GM19023 (cell line): ENCODE measurements around the gene NAV1.

ENCODE experiments used
- ATAC-seq: cut with Tn5 transposase; IDR thresholded peaks from one replicate; pipeline ENCODE4 v1.9.1; 2021; ENCODE audit warnings: mild to moderate bottlenecking, moderate library complexity; ENCODE audit not compliant: unreplicated experiment

Gene NAV1

GRCh38 chr1:201525193-201525778 is 13.6 kb upstream of the NAV1 start:
- no peak for ATAC-seq

- ATAC-seq = no peak
Observed at GRCh38 chr1:201527879-201528278, 11.0 kb upstream of the NAV1 start.

- ATAC-seq = no peak
Observed at GRCh38 chr1:201528631-201529252, 10.2 kb upstream of the NAV1 start.

- ATAC-seq = no peak
Observed at GRCh38 chr1:201530741-201531531, 8.0 kb upstream of the NAV1 start.

GRCh38 chr1:201531551-201532425 is 7.1 kb upstream of the NAV1 start:
- no peak for ATAC-seq

GRCh38 chr1:201533836-201534235 is 5.1 kb upstream of the NAV1 start:
- no peak for ATAC-seq

GRCh38 chr1:201535046-201535918 is 3.6 kb upstream of the NAV1 start:
- no peak for ATAC-seq

- ATAC-seq = no peak
Observed at GRCh38 chr1:201535919-201536245, 3.0 kb upstream of the NAV1 start.

GRCh38 chr1:201536558-201536957 is 2.4 kb upstream of the NAV1 start:
- no peak for ATAC-seq

- no peak for ATAC-seq
Observed at GRCh38 chr1:201537028-201537427, 1.9 kb upstream of the NAV1 start.

GRCh38 chr1:201537467-201537866 is 1.5 kb upstream of the NAV1 start:
- no peak for ATAC-seq

GRCh38 chr1:201537891-201538611 is 876 bp upstream of the NAV1 start:
- ATAC-seq = no peak

GRCh38 chr1:201539561-201540431 is 869 bp downstream of the NAV1 start:
- no peak for ATAC-seq

GRCh38 chr1:201540846-201541735 is 2.2 kb downstream of the NAV1 start:
- ATAC-seq = no peak

GRCh38 chr1:201542309-201543035 is 3.5 kb downstream of the NAV1 start:
- ATAC-seq = no peak

- no peak for ATAC-seq
Observed at GRCh38 chr1:201543871-201544642, 5.1 kb downstream of the NAV1 start.
